Parathyroid adenoma (tissue), 2 donors: ENCODE results near the gene EXOSC10.
"Not testable (repeated sequence)": the region's sequence is repeated elsewhere in the genome, so short reads cannot be mapped to it uniquely, and the experiment has no call there.

Source experiments
- H2AFZ ChIP-seq: fragments of 300-600 bp; sonication (generic); one replicate; pipeline ENCODE4 v1.7.0; 2017; ENCODE audit warnings: antibody characterized with exemption, mild to moderate bottlenecking
- H3K27ac ChIP-seq: fragments of 300-600 bp; sonication (generic); one replicate; pipeline ENCODE4 v1.7.0; 2017
- H3K27me3 ChIP-seq: fragments of 300-600 bp; sonication (generic); one replicate; pipeline ENCODE4 v1.7.0; 2017; ENCODE audit warnings: low read length; ENCODE audit not compliant: control insufficient read depth, insufficient read depth
- H3K36me3 ChIP-seq: fragments of 300-600 bp; sonication (generic); one replicate; pipeline ENCODE4 v1.7.0; 2017; ENCODE audit warnings: low read length; ENCODE audit not compliant: control insufficient read depth, insufficient read depth
- H3K4me1 ChIP-seq: fragments of 300-600 bp; sonication (generic); one replicate; pipeline ENCODE4 v1.7.0; 2017; ENCODE audit warnings: control low read depth
- H3K4me2 ChIP-seq: fragments of 300-600 bp; sonication (generic); one replicate; pipeline ENCODE4 v1.7.0; 2017; ENCODE audit warnings: low read length
- H3K4me3 ChIP-seq: fragments of 300-600 bp; sonication (generic); one replicate; pipeline ENCODE4 v1.7.0; 2017; ENCODE audit warnings: low read depth, low read length
- H3K79me2 ChIP-seq: fragments of 300-600 bp; sonication (generic); one replicate; pipeline ENCODE4 v1.7.0; 2017; ENCODE audit warnings: control low read depth
- H3K9ac ChIP-seq: fragments of 300-600 bp; sonication (generic); one replicate; pipeline ENCODE4 v1.7.0; 2017; ENCODE audit warnings: mild to moderate bottlenecking
- H3K9me3 ChIP-seq: fragments of 300-600 bp; sonication (generic); one replicate; pipeline ENCODE4 v1.7.0; 2017; ENCODE audit warnings: low read length; ENCODE audit not compliant: control insufficient read depth
- TF ChIP-seq, protein P1 (sequence below): fragments of 300-600 bp; sonication (generic); IDR thresholded peaks from one replicate; pipeline ENCODE4 v1.7.0; 2017; ENCODE audit warnings: antibody characterized with exemption, mild to moderate bottlenecking
- donor health status: primary hyperparathyroidism.

The EXOSC10 gene

DNA sequence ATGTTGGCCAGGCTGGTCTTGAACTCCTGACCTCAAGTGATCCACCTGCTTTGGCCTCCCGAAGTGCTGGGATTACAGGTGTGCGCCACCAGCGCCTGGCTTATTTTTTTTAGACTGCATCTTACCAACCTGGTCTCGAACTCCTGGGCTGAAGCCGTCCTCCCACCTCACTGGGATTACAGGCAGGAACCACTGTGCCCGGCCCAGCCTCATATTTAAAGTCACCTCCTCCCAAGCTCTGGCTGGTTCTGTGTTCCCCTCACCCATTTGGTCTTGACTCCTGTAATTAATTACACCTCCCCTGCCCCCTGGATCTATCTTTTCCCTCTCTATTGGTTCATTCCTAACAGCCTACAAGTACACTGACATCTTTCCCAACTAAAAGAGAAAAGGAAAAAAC lies 1.7 kb upstream of the EXOSC10 start:
- Histone ChIP-seq H3K27me3 (no peaks in the 10 kb centered on the region), H2AFZ (no peak overlapping the region), H3K79me2 (peaks cover 2% of the 10 kb centered on the region), H3K9me3 (no peaks in the 10 kb centered on the region), H3K9ac (no peak overlapping the region), H3K4me2 (no peak overlapping the region), H3K27ac (no peak overlapping the region), H3K36me3 (no peaks in the 10 kb centered on the region), H3K4me1 (peaks cover 4% of the 10 kb centered on the region), H3K4me3 (no peak overlapping the region)
- TF ChIP-seq, protein P1, sequence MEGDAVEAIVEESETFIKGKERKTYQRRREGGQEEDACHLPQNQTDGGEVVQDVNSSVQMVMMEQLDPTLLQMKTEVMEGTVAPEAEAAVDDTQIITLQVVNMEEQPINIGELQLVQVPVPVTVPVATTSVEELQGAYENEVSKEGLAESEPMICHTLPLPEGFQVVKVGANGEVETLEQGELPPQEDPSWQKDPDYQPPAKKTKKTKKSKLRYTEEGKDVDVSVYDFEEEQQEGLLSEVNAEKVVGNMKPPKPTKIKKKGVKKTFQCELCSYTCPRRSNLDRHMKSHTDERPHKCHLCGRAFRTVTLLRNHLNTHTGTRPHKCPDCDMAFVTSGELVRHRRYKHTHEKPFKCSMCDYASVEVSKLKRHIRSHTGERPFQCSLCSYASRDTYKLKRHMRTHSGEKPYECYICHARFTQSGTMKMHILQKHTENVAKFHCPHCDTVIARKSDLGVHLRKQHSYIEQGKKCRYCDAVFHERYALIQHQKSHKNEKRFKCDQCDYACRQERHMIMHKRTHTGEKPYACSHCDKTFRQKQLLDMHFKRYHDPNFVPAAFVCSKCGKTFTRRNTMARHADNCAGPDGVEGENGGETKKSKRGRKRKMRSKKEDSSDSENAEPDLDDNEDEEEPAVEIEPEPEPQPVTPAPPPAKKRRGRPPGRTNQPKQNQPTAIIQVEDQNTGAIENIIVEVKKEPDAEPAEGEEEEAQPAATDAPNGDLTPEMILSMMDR, result no peak

DNA sequence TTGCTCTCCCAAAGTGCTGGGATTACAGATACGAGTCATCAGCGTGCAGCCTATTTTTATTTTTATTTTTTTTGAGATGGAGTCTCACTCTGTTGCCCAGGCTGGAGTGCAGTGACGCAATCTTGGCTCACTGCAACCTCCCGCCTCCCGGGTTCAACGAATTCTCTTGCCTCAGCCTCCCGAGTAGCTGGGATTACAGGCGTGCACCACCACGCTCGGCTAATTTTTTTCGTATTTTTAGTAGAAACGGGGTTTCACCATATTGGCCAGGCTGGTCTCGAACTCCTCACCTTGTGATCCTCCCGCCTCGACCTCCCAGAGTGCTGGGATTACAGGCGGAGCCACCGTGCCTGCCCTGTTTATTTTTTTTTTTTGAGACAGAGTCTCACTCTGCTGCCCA lies 1.1 kb upstream of the EXOSC10 start:
- not testable (repeated sequence) for H3K9me3 ChIP-seq, H3K4me2 ChIP-seq, H3K79me2 ChIP-seq, H3K4me1 ChIP-seq, H2AFZ ChIP-seq, H3K9ac ChIP-seq, H3K27ac ChIP-seq, H3K36me3 ChIP-seq, H3K27me3 ChIP-seq, H3K4me3 ChIP-seq

DNA sequence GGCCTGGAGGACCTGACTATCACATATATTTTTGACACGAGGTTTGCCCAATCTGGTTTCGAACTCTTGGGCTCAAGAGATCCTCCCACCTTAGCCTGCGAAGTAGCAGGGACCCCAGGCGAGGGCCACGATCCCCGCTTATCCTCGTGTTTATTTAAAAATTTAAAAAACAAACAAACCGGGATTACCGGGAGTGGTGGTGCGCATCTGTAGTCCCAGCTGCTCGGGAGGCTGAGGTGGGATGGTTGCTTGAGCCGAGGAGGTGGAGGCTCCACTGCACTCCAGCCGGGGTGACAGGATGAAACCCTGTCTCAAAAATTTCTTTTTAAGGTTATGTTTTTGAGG lies 452 bp upstream of the EXOSC10 start:
- Histone ChIP-seq H3K4me1 (peaks cover 4% of the 10 kb centered on the region), H3K36me3 (no peaks in the 10 kb centered on the region), H3K9ac (no peak overlapping the region), H3K4me2 (peak overlapping the region; percentile 64), H3K27me3 (no peaks in the 10 kb centered on the region), H2AFZ (peak overlapping the region; percentile 94), H3K27ac (no peak overlapping the region), H3K9me3 (no peaks in the 10 kb centered on the region), H3K79me2 (peaks cover 2% of the 10 kb centered on the region), H3K4me3 (peak overlapping the region; percentile 83)
- TF ChIP-seq, protein P1, result no peak

DNA sequence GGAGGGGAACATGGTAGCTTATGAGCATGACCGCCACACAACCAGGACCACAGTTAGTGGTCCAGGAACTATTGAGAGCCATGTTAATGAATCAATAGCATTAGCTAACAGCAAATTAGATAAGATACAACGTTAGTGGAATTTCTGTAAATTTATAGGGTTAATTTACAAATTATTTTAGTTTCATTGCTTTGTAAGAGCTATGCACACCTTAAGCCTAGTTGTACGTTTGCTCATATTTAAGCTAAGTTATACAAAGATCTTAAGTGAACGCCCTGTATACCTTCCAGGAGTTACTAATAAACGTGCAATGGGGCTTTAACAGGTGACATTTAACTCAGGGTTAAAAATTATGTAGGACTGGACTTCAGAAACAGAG lies 749 bp downstream of the EXOSC10 start:
- TF ChIP-seq, protein P1, result no peak

DNA sequence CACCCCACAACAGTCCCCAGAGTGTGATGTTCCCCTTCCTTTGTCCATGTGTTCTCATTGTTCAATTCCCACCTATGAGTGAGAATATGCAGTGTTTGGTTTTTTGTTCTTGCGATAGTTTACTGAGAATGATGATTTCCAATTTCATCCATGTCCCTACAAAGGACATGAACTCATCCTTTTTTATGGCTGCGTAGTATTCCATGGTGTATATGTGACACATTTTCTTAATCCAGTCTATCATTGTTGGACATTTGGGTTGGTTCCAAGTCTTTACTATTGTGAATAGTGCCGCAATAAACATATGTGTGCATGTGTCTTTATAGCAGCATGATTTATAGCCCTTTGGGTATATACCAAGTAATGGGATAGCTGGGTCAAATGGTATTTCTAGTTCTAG lies 15.9 kb downstream of the EXOSC10 start:
- H3K4me1 ChIP-seq, H3K4me3 ChIP-seq, H2AFZ ChIP-seq, H3K9ac ChIP-seq, H3K79me2 ChIP-seq, H3K27me3 ChIP-seq, H3K27ac ChIP-seq, H3K36me3 ChIP-seq, H3K9me3 ChIP-seq, H3K4me2 ChIP-seq: not testable (repeated sequence)

More for the DNA sequence above, 749 bp downstream of the EXOSC10 start:
- no peaks in the 10 kb centered on the region for H3K27me3 ChIP-seq
- H3K36me3 ChIP-seq, result no peaks in the 10 kb centered on the region
- peak overlapping the region; percentile 83 for H3K4me3 ChIP-seq
- peak overlapping the region; percentile 64 for H3K4me2 ChIP-seq
- peaks cover 4% of the 10 kb centered on the region for H3K4me1 ChIP-seq
- peak overlapping the region; percentile 74 for H3K27ac ChIP-seq
- peaks cover 2% of the 10 kb centered on the region for H3K79me2 ChIP-seq
- H3K9me3 ChIP-seq, result no peaks in the 10 kb centered on the region
- H3K9ac ChIP-seq, result peak overlapping the region; percentile 53
- H2AFZ ChIP-seq, result peak overlapping the region; percentile 94

DNA sequence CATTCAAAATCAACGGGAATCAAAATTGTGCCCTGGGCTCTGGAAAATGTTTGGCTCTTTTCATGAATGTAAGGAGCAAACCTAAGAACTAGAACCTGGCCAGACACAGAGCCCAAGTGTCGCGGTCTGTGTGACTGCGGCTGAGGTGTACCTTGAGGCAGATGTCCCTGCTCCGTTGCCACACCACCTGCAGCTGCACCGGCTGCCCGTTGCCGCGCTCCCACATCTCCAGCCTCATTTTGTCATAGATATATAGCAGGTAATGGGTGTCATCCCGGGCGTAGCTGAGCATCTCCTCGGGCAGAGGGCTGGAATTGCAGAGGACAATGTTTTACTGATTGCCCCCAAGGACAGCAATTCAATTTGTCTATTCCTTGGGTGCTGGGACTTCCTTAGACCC lies 18.7 kb downstream of the EXOSC10 start:
- Histone ChIP-seq H3K4me2 (no peak overlapping the region), H3K4me3 (no peak overlapping the region), H2AFZ (no peak overlapping the region), H3K79me2 (no peaks in the 10 kb centered on the region), H3K9ac (no peak overlapping the region), H3K36me3 (no peaks in the 10 kb centered on the region), H3K27me3 (no peaks in the 10 kb centered on the region), H3K9me3 (no peaks in the 10 kb centered on the region), H3K27ac (no peak overlapping the region), H3K4me1 (no peaks in the 10 kb centered on the region)
- TF ChIP-seq, protein P1, result no peak
